DMS 273 (cell line): ENCODE results near the gene LTBP1.
"Not testable (repeated sequence)": the region's sequence is repeated elsewhere in the genome, so short reads cannot be mapped to it uniquely, and the experiment has no call there.

Source experiments
- DNase-seq: peaks from one replicate; lab custom pipeline; 2025; ENCODE audit not compliant: unreplicated experiment; lab: John Stamatoyannopoulos, UW

LTBP1 gene

GRCh38 chr2:33215299-33215698 is 268.5 kb downstream of the LTBP1 start:
- DNase-seq: peak; percentile 72

DNA sequence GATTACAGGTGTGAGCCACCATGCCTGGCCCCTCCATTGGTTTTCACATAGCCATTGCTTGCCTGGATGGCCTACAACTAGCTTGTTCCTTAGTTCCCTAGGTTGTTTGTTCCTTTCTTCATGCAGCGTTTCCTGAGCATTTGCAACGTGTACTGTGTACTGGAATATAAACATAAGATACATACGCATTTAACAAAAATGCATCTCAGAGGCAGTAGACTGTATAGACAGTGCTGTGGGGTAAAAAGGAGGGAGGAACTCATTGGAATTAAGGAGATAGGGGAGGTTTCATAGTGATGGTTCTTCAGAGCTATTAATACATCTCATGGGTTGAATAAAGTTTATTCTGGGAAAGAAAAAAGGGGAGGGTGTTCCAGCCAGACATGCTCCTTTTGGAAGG is 269.2 kb downstream of the LTBP1 start:
- DNase-seq: no peak

- no peak for DNase-seq
Measured at GRCh38 chr2:33216508-33217182, 269.9 kb downstream of the LTBP1 start.

DNA sequence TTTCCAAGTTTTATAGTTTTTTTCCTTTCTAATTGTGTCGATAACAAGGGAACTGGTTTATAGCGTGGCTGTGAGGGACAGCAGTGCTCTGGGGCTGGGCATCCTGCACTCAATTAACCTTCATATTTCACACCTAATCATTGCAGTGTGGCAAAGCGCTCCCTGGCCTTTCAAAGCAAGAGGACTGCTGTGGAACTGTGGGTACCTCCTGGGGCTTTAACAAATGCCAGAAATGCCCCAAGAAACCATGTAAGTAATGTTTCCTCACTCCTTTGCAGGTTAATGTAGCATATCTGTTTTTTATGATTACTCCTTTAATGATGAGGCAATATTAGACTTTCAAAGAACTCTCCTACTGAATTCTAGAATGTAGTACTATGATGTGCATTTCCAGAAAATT is 270.7 kb downstream of the LTBP1 start:
- DNase-seq: no peak

GRCh38 chr2:33219114-33219513 is 272.4 kb downstream of the LTBP1 start:
- peak; percentile 75 for DNase-seq

- no peak for DNase-seq
Measured at GRCh38 chr2:33219850-33220275, 273.1 kb downstream of the LTBP1 start.

GRCh38 chr2:33220533-33220932 is 273.8 kb downstream of the LTBP1 start:
- no peak for DNase-seq

- DNase-seq: no peak
Measured at GRCh38 chr2:33221046-33221784, 274.5 kb downstream of the LTBP1 start.

DNA sequence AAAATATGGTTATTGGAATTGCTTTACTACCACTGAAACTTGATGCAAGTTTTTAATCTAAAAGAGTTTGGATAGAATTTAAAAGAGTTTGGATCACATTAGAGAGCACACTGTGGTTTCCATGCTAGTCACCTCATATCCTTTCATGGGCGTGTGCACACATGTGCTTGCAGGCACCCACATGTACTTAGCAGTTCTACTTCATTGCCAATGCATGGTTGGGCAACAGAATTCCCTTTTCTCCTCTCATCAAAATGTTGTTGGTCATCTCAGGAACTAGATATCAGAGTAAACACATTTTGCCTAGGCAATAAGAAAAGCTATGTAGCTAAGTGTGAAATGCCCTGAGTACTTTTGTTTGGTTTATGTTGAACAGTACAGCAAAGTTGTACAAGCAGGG is 275.6 kb downstream of the LTBP1 start:
- no peak for DNase-seq

DNA sequence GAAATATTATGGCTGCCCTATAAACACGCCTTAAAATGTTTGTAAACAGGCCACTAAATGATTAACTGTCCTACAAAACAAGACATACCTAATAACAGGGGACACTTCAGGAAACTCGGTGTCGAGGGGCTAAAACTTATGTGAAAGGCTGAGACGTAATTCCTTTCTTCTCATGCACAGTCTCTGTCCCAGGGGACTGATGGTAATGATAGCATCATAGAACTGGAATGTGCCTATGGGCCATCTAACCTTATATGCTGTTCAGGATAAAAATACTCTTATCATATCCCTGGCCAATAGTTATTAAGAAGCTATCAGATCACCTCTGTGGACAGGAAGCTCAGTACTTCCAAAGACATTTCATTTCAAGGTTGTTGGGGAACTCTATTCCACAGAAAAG is 277.1 kb downstream of the LTBP1 start:
- DNase-seq: no peak

DNA sequence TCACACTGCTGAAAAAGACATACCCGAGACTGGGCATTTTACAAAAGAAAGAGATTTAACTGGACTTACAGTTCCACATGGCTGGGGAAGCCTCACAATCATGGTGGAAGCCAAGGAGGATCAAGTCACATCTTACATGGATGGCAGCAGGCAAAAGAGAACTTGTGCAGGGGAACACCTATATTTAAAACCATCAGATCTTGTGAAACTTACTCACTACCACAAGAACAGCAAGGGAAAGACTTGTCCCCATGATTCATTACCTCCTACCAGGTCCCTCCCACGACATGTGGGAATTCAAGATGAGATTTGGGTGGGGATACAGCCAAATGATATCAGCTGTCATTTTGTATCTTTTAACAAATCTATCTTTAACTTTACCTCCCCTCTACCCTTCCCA is 278.6 kb downstream of the LTBP1 start:
- DNase-seq: no peak

DNA sequence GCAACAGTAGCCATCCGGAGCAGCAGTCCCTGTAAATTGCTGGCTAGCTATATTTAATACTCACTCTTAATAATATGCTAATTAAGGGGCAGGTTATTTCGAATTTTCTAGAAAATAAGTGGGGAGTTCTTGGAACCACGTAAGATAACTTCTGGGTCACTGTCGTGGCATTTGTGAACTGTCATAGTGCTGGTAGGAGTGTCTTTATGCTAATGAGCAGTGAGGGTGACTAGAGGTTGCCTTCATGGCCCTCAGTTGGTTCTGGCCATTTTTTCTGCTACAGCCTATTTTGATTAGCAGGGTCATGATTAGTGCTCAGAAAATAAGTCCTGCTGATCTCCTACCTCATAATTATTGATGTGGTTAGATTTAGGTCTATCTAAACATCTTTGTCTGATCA is 279.8 kb downstream of the LTBP1 start:
- DNase-seq: no peak

DNA sequence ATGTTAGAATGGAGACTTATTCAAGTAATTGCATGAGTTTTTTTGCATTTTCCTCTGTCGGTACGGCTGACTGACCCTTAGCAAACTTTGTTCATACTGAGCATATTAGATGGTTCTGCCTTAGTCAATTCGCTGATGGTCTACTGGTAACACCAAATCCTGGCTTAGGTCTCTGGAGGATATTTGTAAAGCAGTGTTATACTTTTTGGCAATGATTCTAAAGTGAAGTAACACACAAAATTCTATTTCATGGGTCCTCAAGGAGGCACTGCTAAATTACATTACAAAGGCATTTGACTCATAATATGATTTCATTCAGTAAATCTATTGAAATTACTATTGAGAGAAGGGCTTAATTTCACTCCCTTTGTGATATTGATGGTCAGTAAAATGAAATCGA is 282.9 kb downstream of the LTBP1 start:
- DNase-seq: no peak

DNA sequence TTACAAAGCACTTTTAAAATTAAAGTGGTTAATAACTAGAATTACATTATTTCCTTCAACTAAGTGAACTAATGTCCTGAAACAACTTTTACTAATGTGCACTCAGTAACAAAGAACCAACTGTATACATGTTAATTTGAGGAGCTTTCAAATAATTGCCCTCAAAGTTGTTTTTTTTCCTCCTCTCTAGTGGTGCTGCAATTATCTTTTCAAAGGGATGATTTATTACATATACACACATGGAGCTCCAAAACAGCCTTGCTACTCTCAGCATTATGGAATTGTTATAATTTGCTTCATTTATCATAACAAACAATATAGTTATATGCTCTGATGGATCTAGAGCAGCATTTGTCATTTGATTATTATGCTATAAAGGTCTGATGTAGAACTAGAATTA is 283.4 kb downstream of the LTBP1 start:
- DNase-seq: no peak

DNA sequence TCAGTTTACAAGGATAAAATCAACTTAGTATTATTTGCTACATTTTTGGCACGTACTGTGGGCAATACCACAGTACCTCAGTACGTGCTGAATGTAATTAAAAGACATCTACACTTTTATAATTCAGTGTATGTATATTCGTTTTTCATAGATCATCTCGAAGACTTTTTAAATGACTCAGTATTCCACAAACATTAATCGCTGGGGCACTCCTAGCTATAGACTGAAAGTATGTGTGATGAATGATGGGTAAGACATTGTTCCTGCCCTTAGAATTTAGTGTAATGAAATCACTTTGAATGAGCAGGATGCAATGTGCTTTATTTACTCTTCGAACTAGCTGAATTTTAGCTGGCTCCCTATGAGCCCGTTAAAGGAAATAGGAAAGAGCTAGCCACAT is 284.1 kb downstream of the LTBP1 start:
- no peak for DNase-seq

- not testable (repeated sequence) for DNase-seq
Measured at GRCh38 chr2:33235559-33235958, 288.8 kb downstream of the LTBP1 start.

DNA sequence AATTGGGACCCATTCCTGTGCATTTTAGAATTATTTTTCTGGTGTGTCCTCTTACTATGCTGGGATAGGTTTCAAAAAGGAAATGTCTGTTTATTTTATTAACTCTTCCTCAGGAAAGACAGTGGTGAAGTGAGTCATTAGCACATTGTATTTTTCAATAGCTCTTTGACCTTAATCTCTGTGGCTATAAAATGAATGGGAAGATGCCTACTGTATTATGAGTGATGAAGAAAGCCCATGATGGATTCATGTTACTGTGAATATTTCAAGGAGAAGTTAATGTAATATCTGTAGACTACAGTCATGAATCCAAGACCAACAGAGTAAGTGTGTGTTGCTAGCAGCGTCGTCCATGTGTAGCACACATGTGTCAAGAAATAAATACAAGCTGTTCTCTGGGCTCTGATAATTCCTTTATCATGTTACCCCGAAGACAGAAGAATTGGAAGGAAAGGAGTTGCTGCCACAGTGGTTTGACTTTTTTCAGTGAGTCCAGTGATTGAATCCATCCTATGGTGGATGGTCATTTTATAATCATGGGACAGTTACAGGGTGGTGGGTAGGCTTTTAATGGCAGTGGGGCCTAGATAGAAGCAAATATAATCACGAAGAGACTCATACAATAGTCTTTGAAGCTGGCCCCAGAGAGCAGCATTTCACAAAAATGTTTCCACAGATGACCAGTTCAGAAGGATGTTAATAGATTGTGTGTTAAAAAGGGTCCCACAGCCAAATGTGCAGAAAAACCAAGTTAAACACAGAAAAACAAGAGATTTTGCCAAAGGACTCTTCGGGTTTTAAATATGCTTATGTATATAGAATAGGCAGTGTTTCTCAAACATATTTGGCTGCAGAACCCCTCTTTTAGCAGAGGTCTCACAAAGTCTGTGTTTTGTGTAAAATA is 290.0 kb downstream of the LTBP1 start:
- no peak for DNase-seq

DNA sequence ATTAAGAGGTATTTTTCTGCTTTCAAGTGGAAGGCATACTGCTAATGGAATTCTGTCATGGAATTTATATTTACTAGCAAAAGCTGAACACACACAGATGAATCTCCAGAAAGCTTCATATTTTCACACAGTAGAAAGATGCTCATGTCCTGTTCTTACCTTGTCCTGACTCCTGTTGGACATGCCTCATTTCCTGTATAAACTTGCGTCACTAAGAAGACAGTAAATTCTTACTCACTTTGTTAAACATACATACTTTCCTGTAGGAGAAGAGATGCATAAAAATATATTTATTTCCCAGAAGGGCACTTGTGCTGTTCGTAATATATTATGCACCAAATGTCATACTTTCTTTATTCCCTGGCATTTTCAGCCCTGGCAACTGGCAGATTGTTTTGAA is 291.4 kb downstream of the LTBP1 start:
- no peak for DNase-seq

DNA sequence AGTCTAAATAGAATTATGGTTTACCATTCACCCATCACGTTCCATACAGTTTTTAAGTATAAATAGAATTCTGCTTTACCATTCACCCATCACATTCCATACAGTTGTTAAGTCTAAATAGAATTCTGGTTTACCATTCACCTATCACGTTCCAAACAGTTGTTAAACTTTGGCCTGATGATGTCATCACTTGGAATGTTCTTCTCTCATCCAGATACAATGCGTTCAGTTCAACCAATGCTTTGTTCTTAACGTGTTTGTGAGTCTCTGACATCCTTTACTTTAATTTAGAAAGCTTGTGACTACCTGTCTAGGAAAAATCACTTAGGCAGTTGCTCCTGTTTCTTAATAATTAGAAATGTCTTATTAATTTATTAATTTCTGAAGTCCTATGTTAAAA is 293.4 kb downstream of the LTBP1 start:
- DNase-seq: no peak

DNA sequence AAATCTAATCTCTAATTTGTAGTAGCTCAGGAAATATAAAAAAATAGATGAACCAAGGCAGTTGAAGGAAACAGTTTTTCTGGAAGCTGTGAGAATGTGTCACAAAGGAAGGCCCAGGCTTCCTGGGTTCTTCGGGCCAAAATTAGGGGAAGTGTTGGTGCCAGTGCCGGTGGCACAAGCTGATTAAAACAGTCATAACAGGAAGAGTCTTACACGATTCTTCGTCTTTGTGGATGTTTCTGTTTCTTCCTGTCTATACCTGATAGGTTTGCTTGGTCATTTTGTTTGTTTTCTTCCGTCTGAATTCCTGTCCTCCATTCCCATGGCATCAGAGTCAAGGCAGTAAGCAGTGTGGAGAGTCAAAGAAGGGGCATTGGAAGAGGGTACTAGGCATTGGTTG is 294.3 kb downstream of the LTBP1 start:
- DNase-seq: no peak

DNA sequence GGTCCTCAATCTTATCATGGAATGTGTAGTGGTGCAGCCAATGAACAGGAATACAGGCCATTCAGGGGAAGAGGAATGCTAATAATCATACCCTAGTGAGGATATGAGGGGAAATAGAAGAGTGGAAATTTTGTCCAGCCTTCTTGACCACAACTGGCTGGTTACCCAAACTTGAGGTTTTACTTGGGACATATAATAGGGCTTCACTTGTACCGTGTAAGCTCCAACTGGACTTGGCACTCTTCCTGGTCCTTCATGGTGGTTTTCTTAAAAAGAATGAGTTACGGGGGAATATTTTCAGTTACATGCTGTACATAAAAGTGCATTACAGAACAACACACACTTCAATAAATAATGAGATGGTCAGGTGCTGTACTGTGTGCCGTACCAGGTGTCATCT is 294.8 kb downstream of the LTBP1 start:
- DNase-seq: no peak

DNA sequence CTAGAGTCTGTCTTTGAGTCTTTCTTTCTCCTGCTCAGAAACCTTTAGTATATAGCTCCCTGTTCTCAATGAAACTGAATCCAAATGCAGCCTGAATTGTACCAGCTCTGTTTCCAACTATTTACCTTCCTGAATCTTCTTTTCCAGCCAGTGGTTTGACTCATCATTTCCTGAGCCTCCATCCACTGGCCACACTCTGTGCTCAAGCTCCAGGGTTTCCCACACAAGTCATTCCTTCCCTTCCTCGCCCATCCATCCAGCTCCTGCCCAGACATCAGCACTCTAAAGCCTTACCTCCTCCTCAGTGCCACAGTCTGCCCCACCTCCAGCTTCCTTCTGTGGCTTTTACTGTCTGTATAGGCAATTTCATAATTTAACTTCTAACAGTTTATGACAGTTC is 296.1 kb downstream of the LTBP1 start:
- DNase-seq: no peak
